Right lung (tissue), 10 donors: ENCODE results near the gene SESN2. TPM values are rescaled to one million over a fixed set of nuclear protein-coding genes. Genes with fewer than 3 reads are reported as not detected.

ENCODE experiments used
- DNase-seq, 2 donors: peaks; one replicate each; pipeline ENCODE4 v3.0.0-alpha.2; 2013
- long read RNA-seq, 8 donors: transcript quantifications; one replicate each; lab custom pipeline, GENCODE V29; 2026
- polyA plus RNA-seq, 5 donors: library from polyadenylated mRNA; unstranded; fragments of 120-200 nt; gene quantifications; one replicate each; pipeline versions ENCODE4 v1.2.1 to v1.2.3, GENCODE V29; 2013; ENCODE audit warnings: inconsistent platforms in 1 of 5, low replicate concordance in 1 of 5; ENCODE audit not compliant: insufficient read length in 5 of 5, insufficient read depth in 1 of 5

Gene SESN2
- polyA plus RNA-seq, result 1 to 10 TPM; 4.4 to 7.9 (median 5.2) TPM
- long read RNA-seq, donor 1, partial matches to known transcripts, result 9 of 13 reads
- long read RNA-seq, donor 1, other reads (novel, unspliced or antisense), result 0 of 13 reads
- long read RNA-seq, donor 2, partial matches to known transcripts, result 6 of 7 reads
- long read RNA-seq, donor 2, other reads (novel, unspliced or antisense), result 0 of 7 reads
- long read RNA-seq, donor 3, partial matches to known transcripts, result 9 of 11 reads
- long read RNA-seq, donor 3, other reads (novel, unspliced or antisense), result 0 of 11 reads
- long read RNA-seq, donor 4, result 0 reads
- long read RNA-seq, donor 5, partial matches to known transcripts, result 16 of 18 reads
- long read RNA-seq, donor 5, other reads (novel, unspliced or antisense), result 0 of 18 reads
- long read RNA-seq, donor 6, partial matches to known transcripts, result 0 of 2 reads
- long read RNA-seq, donor 6, other reads (novel, unspliced or antisense), result 0 of 2 reads
- long read RNA-seq, donor 7, partial matches to known transcripts, result 0 of 2 reads
- long read RNA-seq, donor 7, other reads (novel, unspliced or antisense), result 0 of 2 reads
- long read RNA-seq, donor 8, partial matches to known transcripts, result 0 of 2 reads
- long read RNA-seq, donor 8, other reads (novel, unspliced or antisense), result 0 of 2 reads

GRCh38 chr1:28259252-28259933, at the start of gene SESN2:
SESN2 (plus strand) TSS chr1:28259518; CDS start chr1:28259848, 330 bp downstream.
- peak; percentile 97 to 98 for DNase-seq

- no peak for DNase-seq
Observed at GRCh38 chr1:28209700-28210099, 49.6 kb upstream of the SESN2 start.

- DNase-seq, result no peak
Observed at GRCh38 chr1:28213315-28213714, 46.0 kb upstream of the SESN2 start.

GRCh38 chr1:28229089-28229488, 30.2 kb upstream of the SESN2 start:
- no peak for DNase-seq

GRCh38 chr1:28229996-28230395, 29.3 kb upstream of the SESN2 start:
- no peak for DNase-seq

- peak; percentile 82 to 88 for DNase-seq
Observed at GRCh38 chr1:28232558-28233263, 26.6 kb upstream of the SESN2 start, which contains the start of gene DNAJC8. DNAJC8 (minus strand) TSS chr1:28233029; CDS start chr1:28232998, 31 bp downstream.

GRCh38 chr1:28233264-28233606, 26.1 kb upstream of the SESN2 start:
- no peak for DNase-seq

GRCh38 chr1:28235755-28236655, 23.3 kb upstream of the SESN2 start, which contains the start of gene ATP5IF1:
ATP5IF1 (plus strand) TSS chr1:28236124; CDS start chr1:28236184, 60 bp downstream.
- DNase-seq, result peak; percentile 95 to 97

- no peak for DNase-seq
Observed at GRCh38 chr1:28236656-28237322, 22.5 kb upstream of the SESN2 start.

- no peak for DNase-seq
Observed at GRCh38 chr1:28239004-28239403, 20.3 kb upstream of the SESN2 start.

- no peak for DNase-seq
Observed at GRCh38 chr1:28240024-28240423, 19.3 kb upstream of the SESN2 start.

- no peak for DNase-seq
Observed at GRCh38 chr1:28241638-28242241, 17.6 kb upstream of the SESN2 start.

- peak in 1 of 2 donors; percentile 22 for DNase-seq
Observed at GRCh38 chr1:28243685-28244311, 15.5 kb upstream of the SESN2 start.

GRCh38 chr1:28244549-28245251, 14.6 kb upstream of the SESN2 start:
- no peak for DNase-seq

- DNase-seq, result peak in 1 of 2 donors; percentile 75
Observed at GRCh38 chr1:28246427-28246832, 12.9 kb upstream of the SESN2 start.

- no peak for DNase-seq
Observed at GRCh38 chr1:28247612-28248272, 11.6 kb upstream of the SESN2 start.

- DNase-seq, result peak in 1 of 2 donors; percentile 77
Observed at GRCh38 chr1:28248273-28249012, 10.9 kb upstream of the SESN2 start.
